Uterine smooth muscle cell (primary cell): ENCODE measurements around the gene MIA2. TPM values are rescaled to one million over a fixed set of nuclear protein-coding genes. Genes with fewer than 3 reads are reported as not detected.

ENCODE experiments used
- total RNA-seq: library from RNA; depleted of rRNA; stranded (reverse); fragments of >200 nt; gene quantifications from 2 replicates; pipeline ENCODE4 v1.2.3, GENCODE V29; 2014

The MIA2 gene
- total RNA-seq = 16.2 and 26.7 TPM in 2 replicates

GRCh38 chr14:39233680-39234326 lies at the start of gene MIA2:
TSS of gene MIA2 (plus strand) at chr14:39233915. CDS start at chr14:39234115, 200 bp downstream.

DNA sequence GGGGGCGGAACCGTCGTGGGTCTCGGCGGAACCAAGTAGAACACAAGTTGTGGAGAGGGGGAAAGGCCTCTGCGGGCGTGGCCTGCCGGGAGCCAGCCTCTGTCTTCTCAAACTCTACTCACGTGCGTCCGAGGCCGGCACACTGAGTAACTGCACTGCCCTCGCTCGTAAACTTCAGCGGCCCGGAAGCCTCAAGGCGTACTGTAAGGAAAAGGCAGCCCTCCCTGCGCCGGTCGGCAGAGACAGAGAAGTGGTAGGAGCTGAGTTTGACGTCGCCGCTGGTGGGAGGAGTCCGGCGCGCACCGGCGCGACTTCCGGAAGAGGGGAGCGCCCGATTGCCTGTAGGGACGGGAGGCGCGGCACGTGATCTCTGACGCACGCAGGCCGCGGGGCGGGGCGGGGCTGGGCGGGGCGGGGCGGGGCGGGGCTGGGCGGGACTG lies 198.5 kb downstream of the MIA2 start, which contains the start of gene FBXO33:
FBXO33 (minus strand) TSS at position 255 of the 440 bp plus-strand sequence. CDS start 271 bp downstream, outside the sequence.

Other genes with a start within 250 kb of the MIA2 start
- gene SEC23A, start 130.7 kb upstream of the MIA2 start, total RNA-seq = 464 and 537 TPM in 2 replicates
- gene GEMIN2, start 119.6 kb upstream of the MIA2 start, total RNA-seq = 19.1 and 30.9 TPM in 2 replicates
- gene TRAPPC6B, start 63.6 kb upstream of the MIA2 start, total RNA-seq = 31.0 and 38.2 TPM in 2 replicates
- gene PNN, start 58.7 kb upstream of the MIA2 start, total RNA-seq = 20.4 and 27.3 TPM in 2 replicates
- 18.2 and 22.7 TPM in 2 replicates for gene FBXO33, start 198.5 kb downstream of the MIA2 start, total RNA-seq